Astrocyte (in vitro differentiated cells and primary cell): ENCODE results near the gene CREB5. TPM values are rescaled to one million over a fixed set of nuclear protein-coding genes. Genes with fewer than 3 reads are reported as not detected.

ENCODE experiments used
- DNase-seq: peaks from one replicate; pipeline ENCODE4 v3.0.0-alpha.2; 2010; ENCODE audit warnings: low read depth
- FAIRE-seq: peaks from 2 replicates; lab custom pipeline; 2011; peaks lifted over from hg19 to GRCh38; lab: Jason Lieb, UNC
- H2AFZ ChIP-seq: 2 replicates; pipeline ENCODE4 v1.6.0; 2012; ENCODE audit warnings: low read depth, low read length, inconsistent platforms
- H3K27ac ChIP-seq: 2 replicates; pipeline ENCODE4 v1.5.1; 2011; ENCODE audit warnings: low read depth, low read length, inconsistent platforms
- H3K27me3 ChIP-seq: 2 replicates; pipeline ENCODE4 v1.6.0; 2011; ENCODE audit warnings: low read length, inconsistent platforms; ENCODE audit not compliant: insufficient read depth
- H3K36me3 ChIP-seq: 2 replicates; pipeline ENCODE4 v1.5.1; 2011; ENCODE audit warnings: low read length, inconsistent platforms; ENCODE audit not compliant: insufficient read depth
- H3K4me1 ChIP-seq: 2 replicates; pipeline ENCODE4 v1.5.1; 2011; ENCODE audit warnings: low read length, inconsistent platforms; ENCODE audit not compliant: insufficient read depth
- H3K4me2 ChIP-seq: 2 replicates; pipeline ENCODE4 v1.6.0; 2012; ENCODE audit warnings: low read length, inconsistent platforms
- H3K4me3 ChIP-seq: 2 replicates; pipeline ENCODE4 v1.5.1; 2011; ENCODE audit warnings: low read depth, mild to moderate bottlenecking, low read length, inconsistent platforms; ENCODE audit not compliant: insufficient read depth
- H3K79me2 ChIP-seq: 2 replicates; pipeline ENCODE4 v1.6.0; 2012; ENCODE audit warnings: mild to moderate bottlenecking, low read length, inconsistent platforms; ENCODE audit not compliant: insufficient read depth
- H3K9ac ChIP-seq: 2 replicates; pipeline ENCODE4 v1.6.0; 2012; ENCODE audit warnings: mild to moderate bottlenecking, low read length, inconsistent platforms
- H3K9me3 ChIP-seq: 2 replicates; pipeline ENCODE4 v1.5.1; 2012; ENCODE audit warnings: low read depth, mild to moderate bottlenecking, low read length, inconsistent platforms; ENCODE audit not compliant: insufficient read depth
- H4K20me1 ChIP-seq: 2 replicates; pipeline ENCODE4 v1.6.0; 2012; ENCODE audit warnings: low read length, inconsistent platforms; ENCODE audit not compliant: insufficient read depth
- H3K27ac Mint-ChIP-seq: one replicate; pipeline ENCODE4 v1.8.0; 2021; ENCODE audit warnings: mild to moderate bottlenecking, mixed read lengths; ENCODE audit not compliant: unreplicated experiment
- H3K27me3 Mint-ChIP-seq: one replicate; pipeline ENCODE4 v1.8.0; 2021; ENCODE audit warnings: low read depth, mixed read lengths; ENCODE audit not compliant: unreplicated experiment
- H3K36me3 Mint-ChIP-seq: one replicate; pipeline ENCODE4 v1.8.0; 2021; ENCODE audit warnings: low read depth, mixed read lengths; ENCODE audit not compliant: unreplicated experiment
- H3K4me1 Mint-ChIP-seq: one replicate; pipeline ENCODE4 v1.8.0; 2021; ENCODE audit warnings: low read depth, mixed read lengths; ENCODE audit not compliant: unreplicated experiment
- H3K4me3 Mint-ChIP-seq: one replicate; pipeline ENCODE4 v1.8.0; 2021; ENCODE audit warnings: mild to moderate bottlenecking, moderate library complexity, mixed read lengths; ENCODE audit not compliant: unreplicated experiment
- H3K9me3 Mint-ChIP-seq: one replicate; pipeline ENCODE4 v1.8.0; 2021; ENCODE audit warnings: mild to moderate bottlenecking, mixed read lengths; ENCODE audit not compliant: unreplicated experiment
- EZH2 ChIP-seq: IDR thresholded peaks from 2 replicates; pipeline ENCODE4 v1.6.1; 2012; ENCODE audit warnings: mild to moderate bottlenecking, low read length, inconsistent platforms; ENCODE audit not compliant: insufficient read depth
- total RNA-seq: library from RNA; stranded (reverse); gene quantifications from 2 replicates; pipeline ENCODE4 v1.2.1, GENCODE V29; 2021
- TF ChIP-seq, protein P1 (sequence below): IDR thresholded peaks from 2 replicates; pipeline ENCODE4 v1.5.1; 2011; ENCODE audit warnings: low read depth, mild to moderate bottlenecking, inconsistent platforms, low read length, moderate library complexity; ENCODE audit not compliant: insufficient read depth

CREB5 gene
- total RNA-seq, 1 donor from 2014 or later: 25.4 TPM

DNA sequence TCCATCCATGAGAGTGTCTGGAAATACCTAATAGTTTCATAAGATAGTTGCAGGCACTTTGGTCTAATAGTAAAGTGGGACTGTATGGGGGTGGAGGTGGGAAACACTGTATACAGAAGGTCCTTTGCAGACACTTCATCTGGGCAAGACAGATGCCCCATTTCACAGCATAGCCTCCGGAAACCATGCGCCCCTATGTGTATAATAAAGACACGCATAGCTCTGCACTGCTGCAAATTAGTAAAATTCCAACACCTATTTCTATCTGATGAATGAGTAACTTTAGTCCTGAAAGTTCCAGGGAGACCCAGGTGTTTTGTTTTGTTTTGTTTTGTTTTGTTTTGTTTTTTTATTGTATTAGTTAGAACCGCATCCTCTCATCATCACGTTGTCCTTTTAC lies 187.1 kb downstream of the CREB5 start:
- Mint-ChIP-seq H3K9me3 (no peaks in the 10 kb centered on the region), H3K36me3 (peaks cover 2% of the 10 kb centered on the region), H3K27me3 (no peaks in the 10 kb centered on the region), H3K27ac (no peak overlapping the region), H3K4me1 (peaks cover 18% of the 10 kb centered on the region), H3K4me3 (no peak overlapping the region)
- no peak for TF ChIP-seq EZH2
- TF ChIP-seq, protein P1, sequence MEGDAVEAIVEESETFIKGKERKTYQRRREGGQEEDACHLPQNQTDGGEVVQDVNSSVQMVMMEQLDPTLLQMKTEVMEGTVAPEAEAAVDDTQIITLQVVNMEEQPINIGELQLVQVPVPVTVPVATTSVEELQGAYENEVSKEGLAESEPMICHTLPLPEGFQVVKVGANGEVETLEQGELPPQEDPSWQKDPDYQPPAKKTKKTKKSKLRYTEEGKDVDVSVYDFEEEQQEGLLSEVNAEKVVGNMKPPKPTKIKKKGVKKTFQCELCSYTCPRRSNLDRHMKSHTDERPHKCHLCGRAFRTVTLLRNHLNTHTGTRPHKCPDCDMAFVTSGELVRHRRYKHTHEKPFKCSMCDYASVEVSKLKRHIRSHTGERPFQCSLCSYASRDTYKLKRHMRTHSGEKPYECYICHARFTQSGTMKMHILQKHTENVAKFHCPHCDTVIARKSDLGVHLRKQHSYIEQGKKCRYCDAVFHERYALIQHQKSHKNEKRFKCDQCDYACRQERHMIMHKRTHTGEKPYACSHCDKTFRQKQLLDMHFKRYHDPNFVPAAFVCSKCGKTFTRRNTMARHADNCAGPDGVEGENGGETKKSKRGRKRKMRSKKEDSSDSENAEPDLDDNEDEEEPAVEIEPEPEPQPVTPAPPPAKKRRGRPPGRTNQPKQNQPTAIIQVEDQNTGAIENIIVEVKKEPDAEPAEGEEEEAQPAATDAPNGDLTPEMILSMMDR: no peak
- no peaks in the 10 kb centered on the region for H3K4me1 ChIP-seq
- no peak overlapping the region for H3K4me2 ChIP-seq
- FAIRE-seq (no peak), DNase-seq (no peak)
- no peak overlapping the region for H2AFZ ChIP-seq
- H3K9me3 ChIP-seq: no peaks in the 10 kb centered on the region
- no peak overlapping the region for H3K9ac ChIP-seq
- no peak overlapping the region for H3K27ac ChIP-seq
- H3K79me2 ChIP-seq: no peaks in the 10 kb centered on the region
- no peaks in the 10 kb centered on the region for H3K27me3 ChIP-seq
- no peaks in the 10 kb centered on the region for H3K36me3 ChIP-seq
- H4K20me1 ChIP-seq: no peaks in the 10 kb centered on the region
- H3K4me3 ChIP-seq: no peak overlapping the region

DNA sequence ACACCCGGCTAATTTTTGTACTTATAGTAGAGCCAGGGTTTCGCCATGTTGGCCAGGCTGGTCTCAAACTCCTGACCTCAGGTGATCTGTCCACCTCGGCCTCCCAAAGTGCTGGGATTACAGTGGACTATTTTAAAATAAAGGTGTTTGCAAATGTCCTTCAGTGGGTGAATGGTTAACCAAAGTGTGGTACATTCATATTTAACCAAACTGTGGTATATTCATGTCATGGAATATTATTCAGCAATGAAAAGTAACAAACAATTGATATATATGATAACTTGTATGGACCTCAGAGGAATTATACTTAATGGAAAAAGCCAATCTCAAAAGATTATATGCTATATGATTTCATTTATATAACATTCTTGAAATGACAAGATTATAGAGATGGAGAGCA lies 190.0 kb downstream of the CREB5 start:
- no peak overlapping the region for H2AFZ ChIP-seq
- H3K27ac Mint-ChIP-seq: no peak overlapping the region
- no peak overlapping the region for H3K4me3 ChIP-seq
- no peak for TF ChIP-seq EZH2
- TF ChIP-seq, protein P1: no peak
- H3K4me1 Mint-ChIP-seq: peaks cover 3% of the 10 kb centered on the region
- no peaks in the 10 kb centered on the region for H3K4me1 ChIP-seq
- FAIRE-seq: no peak
- H3K36me3 Mint-ChIP-seq: peaks cover 2% of the 10 kb centered on the region
- no peaks in the 10 kb centered on the region for H3K36me3 ChIP-seq
- no peaks in the 10 kb centered on the region for H3K27me3 Mint-ChIP-seq
- no peaks in the 10 kb centered on the region for H3K79me2 ChIP-seq
- no peaks in the 10 kb centered on the region for H4K20me1 ChIP-seq
- H3K4me3 Mint-ChIP-seq: no peak overlapping the region
- no peaks in the 10 kb centered on the region for H3K9me3 Mint-ChIP-seq
- H3K9ac ChIP-seq: no peak overlapping the region
- H3K27ac ChIP-seq: no peak overlapping the region
- no peak overlapping the region for H3K4me2 ChIP-seq
- no peaks in the 10 kb centered on the region for H3K9me3 ChIP-seq
- DNase-seq: no peak
- no peaks in the 10 kb centered on the region for H3K27me3 ChIP-seq

DNA sequence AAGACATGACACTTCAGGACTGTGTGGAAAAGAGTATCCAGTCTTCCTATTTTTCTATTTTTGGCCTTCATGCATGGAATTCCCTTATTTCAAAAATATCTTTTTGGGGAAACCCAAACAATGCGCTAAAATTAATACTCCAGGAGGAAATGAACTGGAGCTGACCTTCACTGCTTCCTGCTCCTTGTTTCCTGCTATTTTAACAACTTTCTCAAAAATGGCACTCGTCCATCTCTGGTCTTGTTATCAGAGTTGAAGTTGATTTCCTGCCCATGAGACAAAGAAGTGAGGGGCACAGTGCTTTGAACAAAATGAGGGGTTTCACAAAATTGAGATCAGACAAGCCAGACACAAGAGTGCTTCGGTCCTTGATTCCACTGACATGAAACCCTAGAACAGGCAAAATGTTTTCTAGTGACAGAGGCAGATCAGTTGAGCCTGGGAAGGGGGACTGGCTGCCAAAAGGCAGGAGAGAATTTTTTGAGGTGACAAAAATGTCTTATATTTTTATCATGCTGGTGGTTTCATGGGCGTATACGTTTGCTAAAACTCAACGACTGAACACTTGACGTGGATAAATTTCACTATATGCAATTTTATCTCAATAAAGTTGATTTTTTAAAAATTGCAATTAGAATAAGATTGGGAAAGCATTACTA lies 193.2 kb downstream of the CREB5 start:
- Histone ChIP-seq H3K27ac (no peak overlapping the region), H3K9ac (no peak overlapping the region), H2AFZ (no peak overlapping the region), H3K4me3 (no peak overlapping the region), H3K9me3 (no peaks in the 10 kb centered on the region), H3K36me3 (no peaks in the 10 kb centered on the region), H3K4me1 (no peaks in the 10 kb centered on the region), H3K4me2 (no peak overlapping the region), H4K20me1 (peaks cover under 1% of the 10 kb centered on the region), H3K27me3 (no peaks in the 10 kb centered on the region), H3K79me2 (no peaks in the 10 kb centered on the region)
- H3K4me3 Mint-ChIP-seq: no peak overlapping the region
- no peaks in the 10 kb centered on the region for H3K27me3 Mint-ChIP-seq
- H3K9me3 Mint-ChIP-seq: no peaks in the 10 kb centered on the region
- TF ChIP-seq EZH2: no peak
- TF ChIP-seq, protein P1: no peak
- FAIRE-seq (no peak), DNase-seq (no peak)
- H3K27ac Mint-ChIP-seq: no peak overlapping the region
- no peaks in the 10 kb centered on the region for H3K36me3 Mint-ChIP-seq
- H3K4me1 Mint-ChIP-seq: peaks cover 5% of the 10 kb centered on the region
